UCSD-AML1 (cell line): ENCODE measurements around the gene GYS1.

ENCODE experiments used
- DNase-seq: peaks from one replicate; lab custom pipeline; 2025; ENCODE audit not compliant: unreplicated experiment; lab: John Stamatoyannopoulos, UW

Gene GYS1

DNA sequence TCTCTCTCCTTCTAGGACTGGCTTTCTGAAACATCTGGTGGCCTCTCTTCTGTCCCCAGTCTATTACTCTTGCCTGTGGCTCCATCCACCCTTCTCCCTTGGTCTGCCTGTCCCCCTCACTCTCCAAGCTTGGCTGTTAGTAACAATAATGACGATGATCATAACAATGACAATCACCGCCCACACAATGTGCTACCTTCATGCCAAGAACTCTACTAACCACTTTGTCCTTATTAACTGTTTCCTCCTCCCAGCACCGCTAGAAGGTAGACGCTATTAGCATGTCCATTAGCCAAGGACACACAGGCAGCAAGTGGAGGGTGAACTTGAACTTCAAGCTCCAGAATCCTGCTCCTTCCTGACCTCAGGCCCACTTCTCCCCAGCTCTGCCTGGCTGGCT is 2.7 kb downstream of the GYS1 start:
- DNase-seq: no peak

DNA sequence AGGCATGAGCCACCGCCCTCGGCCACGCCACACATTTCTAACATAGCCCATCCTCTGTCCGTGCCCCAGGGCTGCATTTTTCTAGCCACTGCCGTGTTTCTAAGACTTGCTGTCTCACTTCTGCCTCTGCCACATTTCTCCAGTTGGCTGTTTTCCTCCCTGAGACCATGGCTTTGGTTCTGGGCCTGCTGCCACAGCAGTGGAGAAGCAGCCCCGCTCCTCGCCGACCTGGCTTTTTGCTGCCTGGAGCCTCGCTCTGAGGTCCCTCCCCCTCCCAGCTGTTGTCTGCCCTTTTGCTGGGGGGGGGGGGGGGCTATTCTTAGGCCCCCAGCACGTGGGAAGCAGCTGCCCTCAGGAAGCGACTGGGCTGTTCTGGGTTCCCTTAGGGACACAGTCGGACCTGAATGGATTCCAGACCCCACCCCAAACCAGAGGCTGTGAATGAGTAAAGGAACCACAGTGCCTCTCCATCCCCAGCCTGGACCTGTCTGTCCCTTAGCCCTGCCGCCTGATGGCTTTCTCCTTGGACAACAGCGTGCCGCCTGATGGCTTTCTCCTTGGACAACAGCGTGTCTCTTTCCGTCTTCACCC is 3.3 kb downstream of the GYS1 start:
- no peak for DNase-seq

DNA sequence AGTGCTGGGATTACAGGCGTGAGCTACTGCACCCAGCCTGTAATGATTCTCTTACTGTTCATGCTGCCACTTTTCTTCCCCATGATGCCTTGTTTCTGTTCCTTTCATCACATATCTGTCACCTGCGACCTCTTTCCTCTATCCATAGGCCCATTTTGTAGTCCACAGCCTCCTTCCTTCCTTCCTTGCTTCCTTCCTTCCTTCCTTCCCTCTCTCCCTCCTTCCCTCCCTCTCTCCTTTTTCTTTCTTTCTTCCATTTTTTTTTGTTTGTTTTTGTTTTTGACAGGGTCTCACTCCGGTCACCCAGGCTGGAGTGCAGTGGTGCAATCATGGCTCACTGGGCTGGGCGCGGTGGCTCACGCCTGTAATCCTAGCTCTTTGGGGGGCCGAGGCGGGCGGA is 4.2 kb downstream of the GYS1 start:
- DNase-seq: no peak

DNA sequence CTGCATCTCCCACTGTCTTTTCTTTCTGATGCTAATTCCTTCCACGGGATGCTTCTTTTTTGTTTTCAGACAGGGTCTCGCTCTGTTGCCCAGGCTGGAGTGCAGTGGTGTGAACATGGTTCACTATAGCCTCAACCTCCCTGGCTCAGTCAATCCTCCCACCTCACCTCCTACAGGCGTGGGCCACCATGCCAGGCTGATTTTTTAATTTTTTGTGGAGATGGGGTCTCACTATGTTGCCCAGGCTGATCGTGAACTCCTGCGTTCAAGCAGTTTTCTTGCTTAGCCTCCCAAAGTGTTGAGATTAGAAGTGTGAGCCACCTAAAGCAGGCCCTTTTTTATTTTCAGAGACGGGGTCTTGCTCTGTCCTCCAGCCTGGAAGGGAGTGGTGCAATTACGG is 4.8 kb downstream of the GYS1 start:
- DNase-seq: no peak

DNA sequence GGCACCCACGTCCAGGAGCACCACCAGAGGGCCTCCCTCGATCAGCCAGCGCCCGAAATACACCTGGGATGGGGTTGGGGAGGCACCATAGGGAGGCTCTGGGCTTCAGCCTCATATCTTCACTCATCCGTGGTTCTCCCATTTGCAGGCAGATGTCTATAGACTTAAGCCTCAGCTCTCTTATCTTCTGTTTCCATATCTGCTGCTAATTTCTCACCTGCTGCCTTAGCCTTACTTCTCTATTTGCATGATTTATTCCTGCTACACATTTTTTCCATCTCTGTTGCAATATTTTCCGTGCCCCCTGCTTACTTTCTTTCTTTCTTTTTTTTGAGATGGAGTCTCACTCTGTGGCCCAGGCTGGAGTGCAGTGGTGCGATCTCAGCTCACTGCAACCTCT is 5.8 kb downstream of the GYS1 start:
- no peak for DNase-seq

DNA sequence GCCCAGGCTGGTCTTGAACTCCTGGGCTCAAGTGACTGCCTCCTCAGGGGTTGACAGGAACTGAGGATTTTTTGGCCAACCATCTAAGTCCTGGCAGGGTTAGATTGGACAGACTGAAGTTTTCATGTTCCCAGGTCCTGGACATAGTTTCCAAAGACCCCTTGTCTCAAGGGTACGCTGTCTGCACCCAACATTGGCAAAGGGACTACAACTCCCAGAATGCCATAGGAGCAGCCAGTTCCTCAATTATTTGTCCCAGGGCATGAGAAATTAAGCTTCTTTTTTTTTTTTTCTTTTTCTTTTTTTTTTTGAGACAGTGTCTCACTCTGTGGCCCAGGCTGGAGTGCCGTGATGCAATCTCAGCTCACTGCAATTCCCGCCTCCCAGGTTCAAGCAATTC is 6.9 kb downstream of the GYS1 start:
- no peak for DNase-seq

DNA sequence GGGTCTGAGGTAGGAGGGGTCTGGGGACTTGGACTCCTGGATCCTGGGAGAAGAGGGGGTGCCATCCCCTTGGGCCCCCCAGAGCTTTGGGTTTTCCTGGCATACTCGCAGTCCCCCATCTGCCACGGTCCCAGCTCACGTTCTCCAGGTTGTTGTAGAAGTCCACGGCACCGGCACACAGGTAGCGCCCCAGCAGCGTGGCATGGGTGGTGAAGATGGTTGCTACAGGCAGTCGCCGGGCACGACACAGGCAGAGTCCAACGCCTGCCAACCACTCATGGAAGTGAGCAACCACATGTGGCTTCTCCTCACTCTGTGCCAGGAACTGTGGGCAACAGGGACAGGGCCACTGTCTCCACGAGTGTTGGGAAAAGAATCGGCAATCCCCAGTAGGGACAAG is 7.4 kb downstream of the GYS1 start:
- no peak for DNase-seq

DNA sequence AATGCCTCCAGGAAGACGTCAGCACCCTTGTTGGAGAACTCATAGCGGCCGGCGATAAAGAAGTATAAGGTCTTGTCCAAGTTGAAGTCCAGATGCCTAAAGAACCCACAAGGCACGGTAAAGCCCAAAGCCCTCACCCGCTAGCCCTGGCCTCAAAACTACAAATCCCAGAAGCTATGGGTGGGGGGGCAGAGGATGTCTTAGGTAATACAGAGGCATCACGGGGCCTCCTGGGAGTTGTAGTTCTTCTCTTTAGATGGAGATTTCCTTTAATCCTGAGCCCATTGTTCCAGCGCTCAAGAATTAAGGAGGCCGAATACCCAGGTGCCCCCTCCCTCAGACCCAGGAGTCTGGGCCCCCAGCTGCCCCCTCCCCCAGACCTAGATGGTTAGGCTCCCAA is 10.8 kb downstream of the GYS1 start:
- no peak for DNase-seq

DNA sequence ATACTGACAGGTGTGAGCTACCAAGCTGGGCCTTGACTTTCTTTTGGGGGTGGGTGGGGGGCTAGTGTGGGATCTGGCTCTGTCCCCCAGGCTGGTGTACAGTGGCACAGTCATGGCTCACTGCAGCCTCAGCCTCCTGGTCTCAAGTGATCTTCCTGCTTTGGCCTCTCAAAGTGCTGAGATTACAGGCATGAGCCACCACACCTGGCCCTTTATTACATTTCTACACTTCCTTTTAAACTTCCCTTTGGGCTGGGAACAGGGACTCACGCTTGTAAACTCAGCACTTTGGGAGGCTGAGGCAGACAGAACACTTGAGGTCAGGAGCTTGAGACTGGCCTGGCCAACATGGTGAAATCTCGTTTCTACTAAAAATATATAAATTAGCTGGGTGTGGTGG is 16.0 kb downstream of the GYS1 start:
- DNase-seq: no peak

DNA sequence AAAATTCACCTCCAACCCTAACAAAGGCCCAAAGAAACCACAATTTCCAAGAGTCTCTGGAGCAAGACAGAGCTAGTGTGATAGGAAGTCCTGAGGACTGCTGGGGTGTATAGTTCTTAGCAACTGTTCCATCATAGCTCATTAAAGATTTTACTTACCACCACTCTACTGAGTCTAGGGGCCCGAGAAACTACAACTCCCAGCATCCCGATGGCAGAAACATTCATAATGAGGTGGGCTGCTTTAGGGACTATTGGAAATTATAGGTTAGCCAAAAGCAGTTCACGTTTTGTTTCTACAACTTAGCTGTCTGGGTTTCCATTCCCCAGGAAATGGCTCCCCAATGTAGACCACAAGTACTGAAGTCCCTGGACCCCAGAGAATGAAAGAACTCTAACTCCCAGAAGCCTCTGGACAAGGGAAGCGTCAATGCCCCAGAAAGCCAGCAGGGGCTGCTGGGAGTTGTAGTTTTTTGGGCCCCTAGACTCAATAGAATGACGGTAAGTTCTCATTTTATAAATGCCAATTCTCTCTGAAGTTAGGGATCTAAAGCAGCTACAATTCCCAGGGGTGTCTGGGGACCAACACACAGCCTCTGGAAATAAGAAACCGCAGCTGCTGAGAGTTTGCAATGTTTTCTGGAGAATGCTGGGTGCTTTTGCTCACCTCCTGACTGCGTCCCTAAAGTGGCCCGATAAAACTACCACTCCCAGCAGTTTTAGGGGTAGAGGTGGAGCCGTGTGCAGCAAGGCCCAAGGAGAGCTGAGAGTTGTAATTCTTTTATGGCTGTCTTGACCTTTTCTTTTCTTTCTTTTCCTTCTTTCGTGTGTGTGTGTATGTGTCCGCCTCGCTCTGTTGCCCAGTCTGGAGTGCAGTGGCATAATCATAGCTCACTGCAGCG is 16.9 kb downstream of the GYS1 start:
- DNase-seq: peak; percentile 22

DNA sequence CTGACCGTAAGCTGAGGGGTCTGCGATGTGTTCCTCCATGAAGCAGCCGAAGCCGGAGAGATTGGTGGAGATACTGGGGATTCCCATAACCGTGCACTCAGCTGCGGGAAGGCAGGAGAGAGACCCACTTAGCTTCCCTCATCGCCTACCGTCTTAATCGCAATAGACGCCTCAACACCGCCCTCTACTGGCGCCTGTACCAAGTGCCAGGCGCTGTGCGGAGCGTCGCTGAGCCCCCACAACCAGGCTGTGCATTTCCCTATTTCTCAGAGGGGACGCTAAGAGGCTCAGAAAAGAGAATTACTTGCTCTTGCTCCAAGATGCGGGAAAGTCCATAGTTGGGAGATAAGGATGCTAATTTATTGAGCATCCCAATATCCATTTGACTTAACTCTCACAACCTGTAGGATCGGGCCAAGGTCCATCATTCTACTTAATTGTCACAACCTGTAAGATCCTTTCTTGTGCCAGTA is 22.1 kb downstream of the GYS1 start:
- DNase-seq: peak; percentile 82

DNA sequence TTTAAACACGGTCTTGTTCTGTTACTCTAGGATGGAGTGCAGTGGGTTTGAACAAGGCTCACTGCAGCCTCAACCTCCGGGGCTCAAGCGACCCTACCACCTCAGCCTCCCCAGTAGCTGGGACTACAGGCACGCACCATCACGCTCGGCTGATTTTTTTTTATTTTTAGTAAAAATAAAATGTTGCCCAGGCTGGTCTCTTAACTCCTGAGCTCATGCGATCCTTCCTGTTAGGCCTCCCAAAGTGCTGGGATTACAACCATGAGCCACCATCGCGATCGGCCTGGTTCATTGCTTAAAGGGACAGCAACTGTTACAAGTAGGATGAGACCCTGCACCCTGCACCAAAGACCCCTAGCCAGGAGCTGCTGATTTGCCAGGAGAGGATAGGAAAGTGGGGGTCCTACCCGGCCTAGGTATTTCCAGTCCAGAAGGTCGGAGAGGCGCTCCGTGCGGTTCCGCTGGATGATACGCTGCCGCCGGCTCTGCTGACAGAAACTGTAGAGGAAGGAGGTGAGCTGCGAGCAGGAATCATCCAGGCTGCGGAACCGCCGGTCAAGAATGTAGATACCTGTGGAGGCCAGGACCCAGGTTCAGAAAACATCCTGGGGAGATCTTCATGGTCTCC is 22.9 kb downstream of the GYS1 start:
- no peak for DNase-seq

DNA sequence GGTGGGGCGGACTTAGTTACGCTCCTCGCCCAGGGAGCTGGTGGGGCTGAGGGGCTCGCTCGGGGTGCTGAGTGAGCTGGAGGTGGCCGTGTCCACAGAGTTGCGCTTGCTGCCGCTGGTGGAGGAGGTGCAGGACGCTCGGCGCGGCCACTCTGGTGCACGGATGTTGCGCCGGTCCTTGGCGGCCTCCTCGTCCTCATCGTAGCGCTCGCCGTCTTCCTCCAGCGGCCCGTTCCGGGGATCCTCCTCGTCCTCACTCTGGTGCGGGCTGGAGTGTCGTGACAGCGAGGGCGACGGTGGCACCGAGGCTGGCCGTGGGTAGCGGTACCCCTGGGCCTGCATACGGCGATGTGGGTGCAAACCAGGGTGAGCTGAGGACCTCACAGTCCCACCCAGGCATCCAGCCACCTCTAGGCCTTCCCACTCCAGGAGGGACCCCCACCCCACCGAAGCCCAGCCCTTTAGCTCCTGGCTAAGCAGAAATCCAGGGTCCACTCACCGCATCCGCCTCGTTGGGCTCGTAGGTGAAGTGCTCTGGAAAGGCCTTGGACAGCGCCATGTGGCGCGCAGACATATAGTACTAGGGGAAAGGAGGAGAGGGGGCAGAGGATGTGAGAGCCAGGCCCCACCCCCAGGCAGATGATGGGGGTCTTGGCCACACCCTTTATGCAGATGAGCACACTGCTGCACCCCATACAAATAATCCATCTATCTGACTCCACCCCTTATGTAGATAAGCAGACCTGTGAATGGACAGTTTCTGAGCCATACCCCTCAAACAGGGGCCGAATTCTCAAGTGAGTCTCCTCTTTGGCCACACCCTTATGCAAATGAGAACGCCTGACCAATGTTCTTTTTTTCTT is 23.6 kb downstream of the GYS1 start:
- DNase-seq: peak; percentile 14

DNA sequence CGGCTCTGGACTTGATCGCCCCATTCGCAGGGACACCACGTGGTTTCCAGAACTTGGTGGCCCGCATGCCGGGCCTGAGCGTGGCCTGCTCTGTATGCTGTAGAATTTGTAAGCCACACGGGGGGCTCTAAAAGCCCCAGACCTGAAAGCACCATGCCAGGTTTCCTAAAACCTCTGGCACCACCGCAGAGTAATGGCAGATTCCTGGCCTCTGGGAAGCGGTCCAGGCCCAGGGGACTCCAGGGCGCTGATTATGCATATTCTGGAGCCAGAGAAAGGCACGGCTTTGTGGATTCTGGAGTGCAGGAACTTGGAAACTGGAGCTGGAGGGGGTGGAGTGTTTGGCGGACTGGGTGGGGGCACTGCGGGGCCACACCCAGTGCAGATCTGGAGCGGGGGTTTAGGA is 24.3 kb downstream of the GYS1 start:
- no peak for DNase-seq

DNA sequence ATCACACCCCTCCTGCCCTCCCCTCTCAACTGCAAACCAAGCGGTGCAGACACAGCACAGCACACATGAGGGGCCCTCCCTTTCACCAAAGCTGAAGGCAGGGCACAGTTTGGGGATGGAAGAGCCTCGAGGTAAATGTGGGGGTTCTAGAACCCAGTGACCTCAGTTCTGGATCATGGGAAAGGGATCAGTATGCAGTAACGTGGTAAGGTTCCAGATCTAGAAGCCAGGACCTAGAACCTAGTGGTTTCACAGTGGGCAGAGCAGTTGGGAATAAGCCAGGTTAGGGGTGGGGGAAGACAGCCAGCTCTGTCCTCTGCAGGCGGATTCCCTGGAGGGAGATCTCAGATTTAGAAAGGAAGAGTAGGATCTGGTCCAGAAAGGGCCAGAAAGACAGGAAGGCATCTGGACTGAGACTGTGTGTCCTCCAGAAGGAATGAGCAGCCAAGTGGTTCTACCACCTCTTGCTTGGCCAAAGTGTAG is 24.9 kb downstream of the GYS1 start:
- no peak for DNase-seq

DNA sequence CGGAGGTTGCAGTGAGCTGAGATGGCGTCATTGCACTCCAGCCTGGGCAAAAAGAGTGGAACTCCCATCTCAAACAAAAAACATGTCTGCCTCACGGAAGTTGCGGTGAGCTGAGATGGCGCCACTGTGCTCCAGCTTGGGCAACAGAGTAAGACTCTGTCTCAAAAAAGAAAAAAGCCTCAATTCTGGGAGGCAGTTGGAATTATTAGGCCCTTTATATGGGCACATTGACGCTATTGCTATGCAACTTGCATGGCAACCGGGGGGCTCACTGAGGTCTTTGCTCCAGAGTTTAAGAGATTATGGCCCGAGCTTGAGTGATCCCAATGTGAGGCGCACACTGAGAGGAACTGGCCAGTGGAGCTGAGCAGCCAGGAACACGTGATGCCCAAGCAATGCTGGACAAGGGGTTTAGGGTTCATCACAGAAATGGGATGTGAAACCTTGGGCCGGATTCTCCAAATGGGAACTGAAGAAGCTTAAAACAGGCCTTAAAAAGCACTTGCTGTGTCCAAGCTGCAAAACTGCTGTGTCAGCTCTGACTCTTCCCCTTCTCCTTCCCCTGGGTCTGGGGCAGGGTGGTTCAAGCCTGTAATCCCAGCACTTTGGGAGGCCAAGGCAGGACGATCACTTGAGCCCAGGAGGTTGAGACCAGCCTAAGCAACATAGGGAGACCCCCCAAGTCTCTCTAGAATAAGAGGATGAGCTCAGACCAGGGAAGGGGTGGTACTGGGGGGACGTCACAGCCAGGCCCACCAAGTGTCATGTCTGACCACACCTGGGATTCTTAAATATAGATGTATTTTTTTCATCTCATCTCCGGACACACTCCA is 25.5 kb downstream of the GYS1 start:
- DNase-seq: peak; percentile 40

DNA sequence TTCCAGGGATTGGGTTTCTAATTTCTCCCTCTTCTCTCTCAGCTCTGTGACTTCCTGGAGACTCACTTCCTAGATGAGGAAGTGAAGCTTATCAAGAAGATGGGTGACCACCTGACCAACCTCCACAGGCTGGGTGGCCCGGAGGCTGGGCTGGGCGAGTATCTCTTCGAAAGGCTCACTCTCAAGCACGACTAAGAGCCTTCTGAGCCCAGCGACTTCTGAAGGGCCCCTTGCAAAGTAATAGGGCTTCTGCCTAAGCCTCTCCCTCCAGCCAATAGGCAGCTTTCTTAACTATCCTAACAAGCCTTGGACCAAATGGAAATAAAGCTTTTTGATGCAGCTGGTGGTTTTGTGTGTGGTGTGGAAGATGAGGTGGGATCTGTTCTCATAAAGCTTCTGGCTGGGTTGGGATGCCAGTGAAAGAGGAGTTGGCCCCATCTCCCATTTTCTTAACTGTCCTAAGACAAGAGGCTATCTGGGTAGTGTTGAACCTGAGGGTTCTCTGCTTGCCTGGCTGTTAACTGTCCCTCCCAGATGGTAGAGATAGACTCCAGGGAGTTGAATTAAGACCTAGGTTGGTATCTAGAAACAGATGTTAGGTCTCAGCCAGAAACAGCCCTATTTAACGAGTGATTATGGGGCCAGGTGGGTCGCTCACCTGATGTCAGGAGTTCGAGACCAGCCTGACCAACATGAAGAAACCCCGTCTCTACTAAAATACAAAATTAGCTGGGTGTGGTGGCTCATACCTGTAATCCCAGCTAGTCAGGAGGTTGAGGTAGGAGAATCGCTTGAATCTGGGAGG is 26.4 kb downstream of the GYS1 start:
- peak; percentile 22 for DNase-seq

DNA sequence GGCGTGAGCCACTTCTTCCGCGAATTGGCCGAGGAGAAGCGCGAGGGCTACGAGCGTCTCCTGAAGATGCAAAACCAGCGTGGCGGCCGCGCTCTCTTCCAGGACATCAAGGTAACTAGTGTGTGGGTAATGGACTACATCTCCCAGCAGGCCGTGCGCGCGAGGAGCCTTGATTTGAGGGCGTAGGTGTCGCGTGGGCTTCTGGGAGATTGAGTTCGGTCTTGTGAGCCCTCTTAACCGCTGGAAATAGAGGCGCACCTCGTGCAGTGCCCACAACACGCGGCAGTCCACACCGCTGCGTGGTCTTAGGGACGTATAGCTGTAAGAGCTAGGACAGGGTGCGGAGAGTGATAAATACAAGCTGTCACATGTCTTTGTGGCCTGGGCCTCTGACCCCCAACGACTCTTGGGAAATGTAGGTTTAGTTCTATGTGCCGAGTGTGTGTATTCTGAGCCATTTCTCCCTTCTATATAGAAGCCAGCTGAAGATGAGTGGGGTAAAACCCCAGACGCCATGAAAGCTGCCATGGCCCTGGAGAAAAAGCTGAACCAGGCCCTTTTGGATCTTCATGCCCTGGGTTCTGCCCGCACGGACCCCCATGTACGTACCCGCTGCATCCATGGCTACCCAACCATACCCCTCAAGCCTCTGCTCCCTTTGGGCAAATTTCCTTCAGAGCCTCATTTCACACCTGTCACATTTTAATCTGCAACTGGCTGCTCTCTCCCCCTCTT is 27.1 kb downstream of the GYS1 start:
- peak; percentile 82 for DNase-seq
